ENCODE results near the gene EYS. TPM values are rescaled to one million over a fixed set of nuclear protein-coding genes. Genes with fewer than 3 reads are reported as not detected.

Gene EYS
- total and polyA plus RNA-seq, 4 donors: not detected

DNA sequence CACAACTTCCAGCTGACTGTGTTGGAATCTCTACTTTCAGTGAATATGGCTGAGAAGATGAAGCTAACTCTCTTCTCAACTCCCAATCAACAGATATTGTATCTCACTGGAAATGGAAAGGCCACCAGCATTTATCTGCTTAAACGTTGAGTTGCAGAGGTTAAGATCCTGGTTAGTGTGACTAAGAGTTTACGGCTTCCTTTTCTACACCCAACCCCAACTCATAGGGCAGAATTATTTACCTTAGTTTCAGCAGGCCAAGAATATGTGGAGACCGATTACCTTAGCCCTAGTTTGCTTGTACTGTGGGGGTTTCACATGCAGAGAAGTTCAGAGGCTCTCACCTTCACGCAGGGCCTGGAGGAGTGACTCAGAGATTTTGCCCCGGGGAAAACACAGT lies 1026.6 kb downstream of the EYS start:
- H3K27me3 ChIP-seq (ENCODE audit: control insufficient read depth in 1 of 2, insufficient read depth in 2 of 2, low read length in 1 of 2): no peaks in the 10 kb centered on the region
- ATAC-seq (ENCODE audit: low FRiP score) (no peak), DNase-seq (no peak)
- H3K9me3 ChIP-seq (ENCODE audit: control insufficient read depth, low read length): no peaks in the 10 kb centered on the region
- no peaks in the 10 kb centered on the region for H3K36me3 ChIP-seq (ENCODE audit: control insufficient read depth in 1 of 2, insufficient read depth in 2 of 2, low read length in 1 of 2)
- H3K4me1 ChIP-seq (ENCODE audit: control insufficient read depth in 1 of 2, insufficient read depth in 2 of 2, low read length in 2 of 2): no peaks in the 10 kb centered on the region
- WGBS, 2 donors: 81 to 82% methylated on average over 5 of the region's 5 CpGs
- H3K4me3 ChIP-seq (ENCODE audit: low read length in 2 of 2): no peak overlapping the region
- intact Hi-C loops (cut with DNase I): no loop called here
- H3K27ac ChIP-seq (ENCODE audit: low read depth in 1 of 2, low read length in 2 of 2): no peak overlapping the region

DNA sequence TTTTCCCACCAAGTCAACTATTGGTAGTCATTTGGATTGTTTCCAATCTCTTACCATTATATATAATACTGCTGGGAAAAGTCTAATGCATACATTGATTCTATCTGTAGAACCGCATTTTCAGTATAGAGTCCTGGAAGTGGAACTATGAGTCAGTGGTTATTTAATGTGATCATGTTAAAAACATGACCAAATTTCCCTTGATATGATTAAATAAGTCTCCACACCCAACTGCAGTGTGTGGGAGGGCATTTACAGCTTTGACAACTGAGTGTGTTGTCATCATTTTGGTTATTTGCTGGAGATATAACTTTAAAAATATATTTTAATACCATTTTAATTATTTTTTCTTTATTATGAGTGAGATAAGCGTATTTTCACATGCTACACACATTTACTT lies 1027.6 kb downstream of the EYS start:
- intact Hi-C loops (cut with DNase I): no loop called here
- H3K4me1 ChIP-seq (ENCODE audit: control insufficient read depth in 1 of 2, insufficient read depth in 2 of 2, low read length in 2 of 2): no peaks in the 10 kb centered on the region
- H3K4me3 ChIP-seq (ENCODE audit: low read length in 2 of 2): no peak overlapping the region
- no peaks in the 10 kb centered on the region for H3K27me3 ChIP-seq (ENCODE audit: control insufficient read depth in 1 of 2, insufficient read depth in 2 of 2, low read length in 1 of 2)
- ATAC-seq (ENCODE audit: low FRiP score): no peak
- DNase-seq: no peak
- no peaks in the 10 kb centered on the region for H3K36me3 ChIP-seq (ENCODE audit: control insufficient read depth in 1 of 2, insufficient read depth in 2 of 2, low read length in 1 of 2)
- no peaks in the 10 kb centered on the region for H3K9me3 ChIP-seq (ENCODE audit: control insufficient read depth, low read length)
- H3K27ac ChIP-seq (ENCODE audit: low read depth in 1 of 2, low read length in 2 of 2): no peak overlapping the region
- WGBS, 2 donors: 68 to 77% methylated on average over 2 of the region's 2 CpGs

DNA sequence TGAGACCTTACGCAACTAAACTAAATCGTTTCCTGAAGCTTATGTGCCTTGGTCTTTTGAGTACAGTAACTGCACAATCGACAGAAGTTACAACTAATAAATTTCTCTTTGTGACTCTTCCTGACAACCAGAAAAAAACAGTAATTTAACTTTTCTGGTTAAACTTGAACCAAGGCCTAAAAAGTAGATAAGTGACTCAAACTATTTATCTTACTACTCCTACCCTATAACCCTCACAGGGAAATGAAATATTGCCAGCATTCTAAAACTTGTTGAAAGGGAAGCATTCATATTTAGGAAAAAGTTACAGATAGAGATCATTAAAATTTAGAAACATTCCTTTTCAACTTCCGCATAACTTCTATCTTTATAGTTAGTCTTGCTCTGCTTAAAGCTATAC lies 1034.4 kb downstream of the EYS start:
- ATAC-seq (ENCODE audit: low FRiP score) (no peak), DNase-seq (no peak)
- Histone ChIP-seq H3K4me1 (ENCODE audit: control insufficient read depth in 1 of 2, insufficient read depth in 2 of 2, low read length in 2 of 2) (no peaks in the 10 kb centered on the region), H3K4me3 (ENCODE audit: low read length in 2 of 2) (no peak overlapping the region), H3K27ac (ENCODE audit: low read depth in 1 of 2, low read length in 2 of 2) (no peak overlapping the region), H3K36me3 (ENCODE audit: control insufficient read depth in 1 of 2, insufficient read depth in 2 of 2, low read length in 1 of 2) (no peaks in the 10 kb centered on the region), H3K9me3 (ENCODE audit: control insufficient read depth, low read length) (no peaks in the 10 kb centered on the region), H3K27me3 (ENCODE audit: control insufficient read depth in 1 of 2, insufficient read depth in 2 of 2, low read length in 1 of 2) (no peaks in the 10 kb centered on the region)
- intact Hi-C loops (cut with DNase I): no loop called here
- 27 to 47% methylated on average over 4 of the region's 4 CpGs for WGBS, 2 donors

- no peaks in the 10 kb centered on the region for H3K4me1 ChIP-seq (ENCODE audit: control insufficient read depth in 1 of 2, insufficient read depth in 2 of 2, low read length in 2 of 2)
- no peak overlapping the region for H3K4me3 ChIP-seq (ENCODE audit: low read length in 2 of 2)
- DNase-seq: no peak
- 33 to 43% methylated on average over 3 of the region's 3 CpGs for WGBS, 2 donors
- no peak for ATAC-seq (ENCODE audit: low FRiP score)
- intact Hi-C loops (cut with DNase I): no loop called here
- no peaks in the 10 kb centered on the region for H3K27me3 ChIP-seq (ENCODE audit: control insufficient read depth in 1 of 2, insufficient read depth in 2 of 2, low read length in 1 of 2)
- H3K36me3 ChIP-seq (ENCODE audit: control insufficient read depth in 1 of 2, insufficient read depth in 2 of 2, low read length in 1 of 2): no peaks in the 10 kb centered on the region
- H3K27ac ChIP-seq (ENCODE audit: low read depth in 1 of 2, low read length in 2 of 2): no peak overlapping the region
- H3K9me3 ChIP-seq (ENCODE audit: control insufficient read depth, low read length): no peaks in the 10 kb centered on the region
These were observed 1034.9 kb downstream of the EYS start for GRCh38 chr6:64672131-64672530.

DNA sequence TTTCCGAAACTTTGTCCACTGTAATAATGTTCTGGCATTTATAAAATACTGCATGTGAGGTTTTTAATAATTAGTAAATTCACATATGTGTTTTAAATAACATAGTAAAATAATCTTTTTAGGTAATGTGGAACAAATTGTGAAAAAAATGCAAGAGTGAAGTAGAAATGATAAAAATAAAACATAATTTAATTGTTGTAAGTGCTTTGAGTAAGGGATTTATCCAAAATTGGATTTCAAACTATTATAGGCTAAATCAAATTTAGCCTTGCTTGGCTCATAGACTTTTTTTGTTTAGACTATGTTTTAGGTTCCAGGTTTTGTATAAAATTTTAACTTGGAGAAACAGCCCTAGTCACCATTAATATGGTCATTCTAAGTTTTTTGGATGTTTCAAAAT lies 1041.9 kb downstream of the EYS start:
- no peaks in the 10 kb centered on the region for H3K9me3 ChIP-seq (ENCODE audit: control insufficient read depth, low read length)
- H3K27ac ChIP-seq (ENCODE audit: low read depth in 1 of 2, low read length in 2 of 2): no peak overlapping the region
- DNase-seq (no peak), ATAC-seq (ENCODE audit: low FRiP score) (no peak)
- no peaks in the 10 kb centered on the region for H3K4me1 ChIP-seq (ENCODE audit: control insufficient read depth in 1 of 2, insufficient read depth in 2 of 2, low read length in 2 of 2)
- no peak overlapping the region for H3K4me3 ChIP-seq (ENCODE audit: low read length in 2 of 2)
- intact Hi-C loops (cut with DNase I): no loop called here
- no peaks in the 10 kb centered on the region for H3K36me3 ChIP-seq (ENCODE audit: control insufficient read depth in 1 of 2, insufficient read depth in 2 of 2, low read length in 1 of 2)
- no peaks in the 10 kb centered on the region for H3K27me3 ChIP-seq (ENCODE audit: control insufficient read depth in 1 of 2, insufficient read depth in 2 of 2, low read length in 1 of 2)
- 91 to 96% methylated on average over 1 of the region's 1 CpG for WGBS, 2 donors

DNA sequence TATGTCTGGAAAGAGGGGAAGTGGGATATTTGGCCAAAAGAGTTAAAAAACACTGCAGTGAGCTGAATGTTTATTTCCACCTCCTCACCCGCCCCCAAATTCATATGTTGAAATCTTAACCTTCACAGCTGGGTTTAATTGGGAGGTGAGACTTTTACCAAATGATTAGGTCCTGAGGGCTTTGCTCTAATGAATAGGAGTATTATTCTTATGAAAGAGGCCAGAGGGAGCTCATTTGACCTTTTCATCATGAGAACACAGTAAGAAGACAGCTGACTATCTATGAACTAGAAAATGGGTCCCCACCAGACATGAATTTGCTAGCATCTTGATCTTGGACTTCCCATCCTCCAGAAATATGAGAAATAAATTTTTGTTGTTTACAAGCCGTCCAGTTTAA lies 1042.5 kb downstream of the EYS start:
- Histone ChIP-seq H3K4me3 (ENCODE audit: low read length in 2 of 2) (no peak overlapping the region), H3K27ac (ENCODE audit: low read depth in 1 of 2, low read length in 2 of 2) (no peak overlapping the region), H3K27me3 (ENCODE audit: control insufficient read depth in 1 of 2, insufficient read depth in 2 of 2, low read length in 1 of 2) (no peaks in the 10 kb centered on the region), H3K4me1 (ENCODE audit: control insufficient read depth in 1 of 2, insufficient read depth in 2 of 2, low read length in 2 of 2) (no peaks in the 10 kb centered on the region), H3K9me3 (ENCODE audit: control insufficient read depth, low read length) (no peaks in the 10 kb centered on the region), H3K36me3 (ENCODE audit: control insufficient read depth in 1 of 2, insufficient read depth in 2 of 2, low read length in 1 of 2) (no peaks in the 10 kb centered on the region)
- WGBS, 2 donors: 54 to 59% methylated on average over 2 of the region's 2 CpGs
- intact Hi-C loops (cut with DNase I): no loop called here
- ATAC-seq (ENCODE audit: low FRiP score): no peak
- no peak for DNase-seq

GRCh38 chr6:64644024-64644423 lies 1063.0 kb downstream of the EYS start:
- intact Hi-C loops (cut with DNase I): no loop called here
- Histone ChIP-seq H3K27me3 (ENCODE audit: control insufficient read depth in 1 of 2, insufficient read depth in 2 of 2, low read length in 1 of 2) (no peaks in the 10 kb centered on the region), H3K4me1 (ENCODE audit: control insufficient read depth in 1 of 2, insufficient read depth in 2 of 2, low read length in 2 of 2) (no peaks in the 10 kb centered on the region), H3K9me3 (ENCODE audit: control insufficient read depth, low read length) (no peaks in the 10 kb centered on the region), H3K27ac (ENCODE audit: low read depth in 1 of 2, low read length in 2 of 2) (no peak overlapping the region), H3K4me3 (ENCODE audit: low read length in 2 of 2) (no peak overlapping the region), H3K36me3 (ENCODE audit: control insufficient read depth in 1 of 2, insufficient read depth in 2 of 2, low read length in 1 of 2) (no peaks in the 10 kb centered on the region)
- 24 to 58% methylated on average over 1 of the region's 1 CpG for WGBS, 2 donors
- ATAC-seq (ENCODE audit: low FRiP score) (no peak), DNase-seq (no peak)

GRCh38 chr6:64630901-64631300 lies 1076.1 kb downstream of the EYS start:
- H3K36me3 ChIP-seq (ENCODE audit: control insufficient read depth in 1 of 2, insufficient read depth in 2 of 2, low read length in 1 of 2): no peaks in the 10 kb centered on the region
- no peaks in the 10 kb centered on the region for H3K27me3 ChIP-seq (ENCODE audit: control insufficient read depth in 1 of 2, insufficient read depth in 2 of 2, low read length in 1 of 2)
- no peak for ATAC-seq (ENCODE audit: low FRiP score)
- no peaks in the 10 kb centered on the region for H3K9me3 ChIP-seq (ENCODE audit: control insufficient read depth, low read length)
- intact Hi-C loops (cut with DNase I): no loop called here
- no peak overlapping the region for H3K4me3 ChIP-seq (ENCODE audit: low read length in 2 of 2)
- WGBS, 2 donors: 41 to 42% methylated on average over 2 of the region's 2 CpGs
- H3K27ac ChIP-seq (ENCODE audit: low read depth in 1 of 2, low read length in 2 of 2): no peak overlapping the region
- H3K4me1 ChIP-seq (ENCODE audit: control insufficient read depth in 1 of 2, insufficient read depth in 2 of 2, low read length in 2 of 2): no peaks in the 10 kb centered on the region
- no peak for DNase-seq

GRCh38 chr6:64622944-64623343 lies 1084.1 kb downstream of the EYS start:
- intact Hi-C loops (cut with DNase I): no loop called here
- Histone ChIP-seq H3K9me3 (ENCODE audit: control insufficient read depth, low read length) (no peaks in the 10 kb centered on the region), H3K4me1 (ENCODE audit: control insufficient read depth in 1 of 2, insufficient read depth in 2 of 2, low read length in 2 of 2) (no peaks in the 10 kb centered on the region), H3K27ac (ENCODE audit: low read depth in 1 of 2, low read length in 2 of 2) (no peak overlapping the region), H3K36me3 (ENCODE audit: control insufficient read depth in 1 of 2, insufficient read depth in 2 of 2, low read length in 1 of 2) (no peaks in the 10 kb centered on the region), H3K27me3 (ENCODE audit: control insufficient read depth in 1 of 2, insufficient read depth in 2 of 2, low read length in 1 of 2) (no peaks in the 10 kb centered on the region), H3K4me3 (ENCODE audit: low read length in 2 of 2) (no peak overlapping the region)
- no peak for ATAC-seq (ENCODE audit: low FRiP score)
- 42 to 43% methylated on average over 1 of the region's 1 CpG for WGBS, 2 donors
- DNase-seq: no peak
